Ascending aorta (tissue), 2 donors: ENCODE data around the gene TMEM236. TPM values are rescaled to one million over a fixed set of nuclear protein-coding genes. Genes with fewer than 3 reads are reported as not detected.

Source experiments
- DNase-seq, 2 donors: peaks; one replicate each; pipeline ENCODE4 v3.0.0-alpha.2; 2019; ENCODE audit warnings: low spot score in 2 of 2
- H3K27ac ChIP-seq, 2 donors: fragments of 200-600 bp; sonication (generic); one replicate each; pipeline ENCODE4 v1.5.1; 2016 to 2017; ENCODE audit warnings: mild to moderate bottlenecking in 1 of 2
- H3K27me3 ChIP-seq: fragments of 200-600 bp; sonication (generic); one replicate; pipeline ENCODE4 v1.5.1; 2017
- H3K36me3 ChIP-seq, 2 donors: fragments of 200-600 bp; sonication (generic); one replicate each; pipeline ENCODE4 v1.5.1; 2016
- H3K4me1 ChIP-seq, 2 donors: fragments of 200-600 bp; sonication (generic); one replicate each; pipeline ENCODE4 v1.5.1; 2016 to 2017; ENCODE audit warnings: mild to moderate bottlenecking in 1 of 2
- H3K4me3 ChIP-seq, 2 donors: fragments of 200-600 bp; sonication (generic); one replicate each; pipeline ENCODE4 v1.5.1; 2016 to 2017; ENCODE audit warnings: mild to moderate bottlenecking in 1 of 2
- H3K9me3 ChIP-seq, 2 donors: fragments of 200-600 bp; sonication (generic); one replicate each; pipeline ENCODE4 v1.5.1; 2016
- intact Hi-C: fragments of 100-400 bp; cut with DNase I; formaldehyde crosslinking; loops from one replicate; pipeline ENCODE4 v1.15.1; 2023
- total RNA-seq: library from RNA; depleted of rRNA; stranded (reverse); fragments of >200 nt; gene quantifications from one replicate; pipeline ENCODE4 v1.1.0, GENCODE V29; 2016
- TF ChIP-seq, protein P1 (sequence below), 3 experiments: fragments of 200-600 bp in 2 of 3; fragments of 450-650 bp in 1 of 3; sonication (generic) in 2 of 3; IDR thresholded peaks; one replicate each; pipeline ENCODE4 v1.5.1; 2016 to 2019; ENCODE audit warnings: antibody characterized with exemption in 3 of 3, mild to moderate bottlenecking in 1 of 3, moderate library complexity in 1 of 3

Gene TMEM236
- total RNA-seq, 1 donor from 2014 or later = not detected

- TF ChIP-seq, protein P1, sequence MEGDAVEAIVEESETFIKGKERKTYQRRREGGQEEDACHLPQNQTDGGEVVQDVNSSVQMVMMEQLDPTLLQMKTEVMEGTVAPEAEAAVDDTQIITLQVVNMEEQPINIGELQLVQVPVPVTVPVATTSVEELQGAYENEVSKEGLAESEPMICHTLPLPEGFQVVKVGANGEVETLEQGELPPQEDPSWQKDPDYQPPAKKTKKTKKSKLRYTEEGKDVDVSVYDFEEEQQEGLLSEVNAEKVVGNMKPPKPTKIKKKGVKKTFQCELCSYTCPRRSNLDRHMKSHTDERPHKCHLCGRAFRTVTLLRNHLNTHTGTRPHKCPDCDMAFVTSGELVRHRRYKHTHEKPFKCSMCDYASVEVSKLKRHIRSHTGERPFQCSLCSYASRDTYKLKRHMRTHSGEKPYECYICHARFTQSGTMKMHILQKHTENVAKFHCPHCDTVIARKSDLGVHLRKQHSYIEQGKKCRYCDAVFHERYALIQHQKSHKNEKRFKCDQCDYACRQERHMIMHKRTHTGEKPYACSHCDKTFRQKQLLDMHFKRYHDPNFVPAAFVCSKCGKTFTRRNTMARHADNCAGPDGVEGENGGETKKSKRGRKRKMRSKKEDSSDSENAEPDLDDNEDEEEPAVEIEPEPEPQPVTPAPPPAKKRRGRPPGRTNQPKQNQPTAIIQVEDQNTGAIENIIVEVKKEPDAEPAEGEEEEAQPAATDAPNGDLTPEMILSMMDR (IDR thresholded peaks at IDR 0.05) = no peak
- Histone ChIP-seq H3K27me3 (no peaks in the 10 kb centered on the region), H3K4me3 (no peak overlapping the region), H3K36me3 (no peaks in the 10 kb centered on the region), H3K27ac (no peak overlapping the region), H3K9me3 (no peaks in the 10 kb centered on the region), H3K4me1 (no peaks in the 10 kb centered on the region)
- no peak for DNase-seq
- intact Hi-C loops = no loop called here
Observed at GRCh38 chr10:17816199-17816598, 64.2 kb downstream of the TMEM236 start.

DNA sequence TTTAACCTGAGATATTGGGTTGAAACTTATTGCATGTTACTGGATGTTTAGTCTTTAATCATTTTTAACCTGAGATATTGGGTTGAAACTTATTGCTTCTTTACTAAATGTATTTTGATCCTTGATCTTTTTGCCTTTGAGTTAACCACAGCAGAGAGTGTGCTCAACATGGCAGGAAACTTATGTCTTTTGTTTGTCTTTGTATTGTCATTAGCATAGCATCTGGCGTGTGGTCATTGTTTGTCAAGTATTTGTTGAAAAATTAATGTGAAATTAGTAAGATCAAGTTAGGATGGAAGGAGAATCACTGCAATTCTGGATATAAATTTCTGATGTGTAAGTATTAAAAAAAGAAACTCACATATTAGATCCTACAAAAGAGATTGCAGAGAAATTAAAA is 65.3 kb downstream of the TMEM236 start:
- Histone ChIP-seq H3K9me3 (no peaks in the 10 kb centered on the region), H3K27me3 (no peaks in the 10 kb centered on the region), H3K36me3 (no peaks in the 10 kb centered on the region), H3K4me3 (no peak overlapping the region), H3K27ac (no peak overlapping the region), H3K4me1 (no peaks in the 10 kb centered on the region)
- intact Hi-C loops = no loop called here
- DNase-seq = no peak
- TF ChIP-seq, protein P1 (IDR thresholded peaks at IDR 0.05) = no peak

DNA sequence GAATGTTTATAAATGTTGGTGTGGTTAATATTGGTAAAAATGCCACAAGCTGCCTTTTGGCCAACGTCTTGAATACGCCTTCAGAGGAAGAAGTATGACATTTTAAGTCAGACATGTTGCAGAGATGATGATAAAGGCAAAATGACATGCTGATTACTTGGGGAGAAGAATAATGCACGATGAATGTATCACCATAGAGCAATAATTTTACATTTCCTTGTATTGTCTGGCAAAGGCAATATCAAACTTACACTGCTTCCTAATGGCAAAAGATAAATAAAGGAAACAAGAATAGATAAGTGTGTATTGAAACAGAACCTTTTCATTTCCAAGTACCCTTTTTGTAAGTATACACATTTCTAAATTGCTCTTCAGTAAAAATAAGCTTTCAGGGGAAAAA is 65.8 kb downstream of the TMEM236 start:
- Histone ChIP-seq H3K27me3 (no peaks in the 10 kb centered on the region), H3K36me3 (no peaks in the 10 kb centered on the region), H3K27ac (no peak overlapping the region), H3K4me1 (no peaks in the 10 kb centered on the region), H3K4me3 (no peak overlapping the region), H3K9me3 (no peaks in the 10 kb centered on the region)
- no peak for DNase-seq
- intact Hi-C loops = no loop called here
- TF ChIP-seq, protein P1 (IDR thresholded peaks at IDR 0.05) = no peak

DNA sequence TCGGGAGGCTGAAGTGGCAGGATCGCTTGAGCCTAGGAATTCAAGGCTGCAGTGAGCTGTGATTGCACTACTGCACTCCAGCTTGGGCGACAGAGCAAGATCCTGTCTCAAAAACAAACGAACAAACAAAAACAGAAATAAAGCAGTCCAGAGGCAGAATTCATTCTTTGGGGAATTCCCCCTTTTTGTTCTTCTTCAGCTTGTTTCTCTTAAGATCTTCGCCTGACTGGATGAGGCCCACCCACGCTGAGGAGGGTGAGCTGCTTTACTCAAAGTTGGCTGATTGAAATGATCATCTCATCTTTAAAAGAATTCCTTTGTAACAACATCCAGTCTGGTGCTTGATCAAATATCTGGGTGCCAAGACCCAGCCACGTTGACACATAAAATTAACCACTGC is 67.8 kb downstream of the TMEM236 start:
- no peaks in the 10 kb centered on the region for H3K9me3 ChIP-seq
- DNase-seq = no peak
- no peak overlapping the region for H3K27ac ChIP-seq
- no peak overlapping the region for H3K4me3 ChIP-seq
- no peaks in the 10 kb centered on the region for H3K27me3 ChIP-seq
- no peaks in the 10 kb centered on the region for H3K36me3 ChIP-seq
- TF ChIP-seq, protein P1 (IDR thresholded peaks at IDR 0.05) = no peak
- intact Hi-C loops = no loop called here
- no peaks in the 10 kb centered on the region for H3K4me1 ChIP-seq

GRCh38 chr10:17820943-17821342 is 68.9 kb downstream of the TMEM236 start:
- TF ChIP-seq, protein P1 (IDR thresholded peaks at IDR 0.05) = no peak

GRCh38 chr10:17821893-17822292 is 69.9 kb downstream of the TMEM236 start:
- TF ChIP-seq, protein P1 (IDR thresholded peaks at IDR 0.05) = no peak
- Histone ChIP-seq H3K27ac (no peak overlapping the region), H3K27me3 (no peaks in the 10 kb centered on the region), H3K36me3 (no peaks in the 10 kb centered on the region), H3K9me3 (no peaks in the 10 kb centered on the region), H3K4me3 (no peak overlapping the region), H3K4me1 (no peaks in the 10 kb centered on the region)
- no peak for DNase-seq
- intact Hi-C loops = no loop called here

More at GRCh38 chr10:17820943-17821342, 68.9 kb downstream of the TMEM236 start:
- Histone ChIP-seq H3K4me3 (no peak overlapping the region), H3K27me3 (no peaks in the 10 kb centered on the region), H3K9me3 (no peaks in the 10 kb centered on the region), H3K36me3 (no peaks in the 10 kb centered on the region), H3K27ac (no peak overlapping the region), H3K4me1 (no peaks in the 10 kb centered on the region)
- intact Hi-C loops = no loop called here
- DNase-seq = no peak
